Omental fat pad (tissue), 4 donors: Measurements from ENCODE around the gene FAM177B. TPM values are rescaled to one million over a fixed set of nuclear protein-coding genes. Genes with fewer than 3 reads are reported as not detected.

ENCODE experiments used
- ATAC-seq: fragments of 150-250 bp; one replicate; pipeline ENCODE4 v1.9.1; 2016; ENCODE audit warnings: mild to moderate bottlenecking, moderate library complexity; ENCODE audit not compliant: low FRiP score
- DNase-seq: peaks from one replicate; pipeline ENCODE4 v3.0.0-alpha.2; 2019; ENCODE audit warnings: low spot score
- total RNA-seq, 4 donors: library from RNA; depleted of rRNA; stranded (reverse); fragments of >200 nt; gene quantifications; one replicate each; pipeline ENCODE4 v1.1.0, GENCODE V29; 2016
- TF ChIP-seq, protein P1 (sequence below), 3 donors: fragments of 450-650 bp; IDR thresholded peaks; one replicate each; pipeline ENCODE4 v1.5.1; 2016 to 2017; ENCODE audit warnings: antibody characterized with exemption in 3 of 3, mild to moderate bottlenecking in 3 of 3, moderate library complexity in 2 of 3

The FAM177B gene
- total RNA-seq, 4 donors from 2014 or later: 1.1 TPM; not detected in 3

DNA sequence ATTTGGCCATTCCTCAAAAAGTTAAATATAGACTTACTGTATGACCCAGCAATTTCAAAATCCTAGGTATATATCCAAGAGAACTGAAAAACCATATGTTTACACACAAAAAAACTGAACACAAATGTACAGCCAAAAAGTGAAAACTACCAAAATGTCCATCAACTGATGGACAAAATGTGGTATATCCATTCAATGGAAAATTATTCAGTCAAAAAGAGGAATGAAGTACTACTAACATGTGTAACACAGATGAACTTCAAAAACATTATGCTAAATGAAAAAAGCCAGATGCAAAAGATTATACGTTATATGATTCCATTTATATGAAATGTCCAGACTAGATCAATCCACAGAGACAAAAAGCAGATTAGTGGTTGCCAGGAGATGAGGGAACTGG lies 32.7 kb upstream of the FAM177B start:
- TF ChIP-seq, protein P1, sequence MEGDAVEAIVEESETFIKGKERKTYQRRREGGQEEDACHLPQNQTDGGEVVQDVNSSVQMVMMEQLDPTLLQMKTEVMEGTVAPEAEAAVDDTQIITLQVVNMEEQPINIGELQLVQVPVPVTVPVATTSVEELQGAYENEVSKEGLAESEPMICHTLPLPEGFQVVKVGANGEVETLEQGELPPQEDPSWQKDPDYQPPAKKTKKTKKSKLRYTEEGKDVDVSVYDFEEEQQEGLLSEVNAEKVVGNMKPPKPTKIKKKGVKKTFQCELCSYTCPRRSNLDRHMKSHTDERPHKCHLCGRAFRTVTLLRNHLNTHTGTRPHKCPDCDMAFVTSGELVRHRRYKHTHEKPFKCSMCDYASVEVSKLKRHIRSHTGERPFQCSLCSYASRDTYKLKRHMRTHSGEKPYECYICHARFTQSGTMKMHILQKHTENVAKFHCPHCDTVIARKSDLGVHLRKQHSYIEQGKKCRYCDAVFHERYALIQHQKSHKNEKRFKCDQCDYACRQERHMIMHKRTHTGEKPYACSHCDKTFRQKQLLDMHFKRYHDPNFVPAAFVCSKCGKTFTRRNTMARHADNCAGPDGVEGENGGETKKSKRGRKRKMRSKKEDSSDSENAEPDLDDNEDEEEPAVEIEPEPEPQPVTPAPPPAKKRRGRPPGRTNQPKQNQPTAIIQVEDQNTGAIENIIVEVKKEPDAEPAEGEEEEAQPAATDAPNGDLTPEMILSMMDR (IDR thresholded peaks at IDR 0.05): no peak
- ATAC-seq: no peak
- no peak for DNase-seq

DNA sequence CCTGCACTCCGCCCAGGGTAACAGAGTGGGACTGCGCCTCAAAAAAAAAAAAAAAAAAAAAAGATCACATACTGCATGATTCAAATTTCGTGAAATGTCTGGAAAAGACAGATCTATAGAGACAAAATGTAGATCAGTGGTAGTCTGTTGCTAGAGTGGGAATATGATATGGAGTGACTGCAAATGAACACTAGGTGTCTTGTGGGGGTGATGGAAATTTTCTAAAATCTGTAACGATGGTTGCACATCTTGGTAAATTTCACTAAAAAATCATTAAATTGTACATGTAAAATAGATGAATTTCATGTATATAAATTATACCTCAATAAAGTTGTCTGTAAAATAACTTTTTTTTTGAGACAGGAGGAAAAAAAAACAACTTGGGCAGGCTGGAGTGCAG lies 30.2 kb upstream of the FAM177B start:
- TF ChIP-seq, protein P1 (IDR thresholded peaks at IDR 0.05): no peak
- ATAC-seq: no peak
- no peak for DNase-seq

DNA sequence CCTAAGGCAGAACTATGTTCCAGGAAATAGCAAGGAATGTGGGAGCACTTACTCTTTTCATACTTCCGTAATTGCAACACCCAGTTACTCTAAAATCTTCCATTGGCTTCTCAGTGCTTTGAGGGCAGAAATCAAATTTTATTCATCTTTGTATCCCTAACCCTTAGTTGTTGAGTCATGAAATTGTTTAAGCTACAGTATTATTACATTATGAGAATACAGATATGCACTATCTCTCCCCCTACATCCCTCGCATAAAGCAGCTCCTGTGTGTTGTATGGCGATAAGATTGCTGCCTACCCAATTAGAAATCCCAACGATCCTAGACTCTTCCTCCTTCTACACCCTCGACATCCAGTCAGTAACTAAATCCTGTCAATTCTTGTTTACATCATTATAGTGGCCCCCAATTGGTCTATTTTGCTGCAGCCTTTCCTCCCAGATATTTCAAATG lies 27.3 kb upstream of the FAM177B start:
- DNase-seq (no peak), ATAC-seq (no peak)
- TF ChIP-seq, protein P1 (IDR thresholded peaks at IDR 0.05): no peak

DNA sequence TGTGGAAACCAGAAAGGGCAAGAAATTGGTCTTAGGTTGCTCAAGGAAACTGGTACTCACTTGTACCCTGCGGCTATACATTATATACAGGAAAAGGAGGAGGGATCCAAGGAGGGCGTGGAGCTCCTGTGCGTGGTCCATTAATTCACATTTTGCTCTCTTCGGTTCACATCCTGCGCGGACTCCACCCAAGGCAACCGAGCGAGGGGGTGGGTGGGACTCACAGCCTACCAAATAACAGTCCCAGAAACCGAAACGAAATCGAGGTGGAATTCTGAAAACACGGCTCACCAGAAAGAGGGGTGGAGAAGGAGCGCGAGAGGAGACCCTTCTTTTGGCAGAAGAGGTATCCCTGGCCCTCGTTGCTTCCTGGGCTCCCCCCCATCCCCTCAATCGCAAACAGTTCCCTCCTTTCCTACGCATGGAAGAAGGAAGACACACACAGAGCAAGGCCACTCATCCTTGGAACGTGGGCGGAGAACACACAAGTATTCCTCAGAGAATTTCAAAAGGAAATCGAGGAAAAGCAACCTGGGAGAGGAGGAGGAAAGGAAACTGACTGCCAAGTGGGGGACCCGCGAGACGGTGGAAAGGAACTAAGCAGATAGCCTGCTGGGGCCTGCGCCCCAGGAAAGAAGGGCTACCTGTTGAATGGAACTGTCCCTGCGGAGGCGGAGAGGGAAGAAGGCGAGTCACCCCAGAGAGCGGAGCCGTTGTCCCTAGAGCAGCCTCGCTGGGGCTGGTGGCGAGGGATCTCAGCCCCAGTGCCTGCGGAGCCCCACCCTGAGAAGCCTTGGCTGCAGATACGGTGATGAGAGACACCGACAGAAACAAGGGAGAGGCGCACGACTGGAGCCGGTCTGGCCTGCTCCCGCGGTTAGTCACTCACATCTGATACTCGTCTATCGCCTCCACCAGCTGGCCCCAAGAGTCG lies 25.4 kb upstream of the FAM177B start:
- no peak for DNase-seq
- TF ChIP-seq, protein P1 (IDR thresholded peaks at IDR 0.05): no peak
- ATAC-seq: peak; percentile 31

DNA sequence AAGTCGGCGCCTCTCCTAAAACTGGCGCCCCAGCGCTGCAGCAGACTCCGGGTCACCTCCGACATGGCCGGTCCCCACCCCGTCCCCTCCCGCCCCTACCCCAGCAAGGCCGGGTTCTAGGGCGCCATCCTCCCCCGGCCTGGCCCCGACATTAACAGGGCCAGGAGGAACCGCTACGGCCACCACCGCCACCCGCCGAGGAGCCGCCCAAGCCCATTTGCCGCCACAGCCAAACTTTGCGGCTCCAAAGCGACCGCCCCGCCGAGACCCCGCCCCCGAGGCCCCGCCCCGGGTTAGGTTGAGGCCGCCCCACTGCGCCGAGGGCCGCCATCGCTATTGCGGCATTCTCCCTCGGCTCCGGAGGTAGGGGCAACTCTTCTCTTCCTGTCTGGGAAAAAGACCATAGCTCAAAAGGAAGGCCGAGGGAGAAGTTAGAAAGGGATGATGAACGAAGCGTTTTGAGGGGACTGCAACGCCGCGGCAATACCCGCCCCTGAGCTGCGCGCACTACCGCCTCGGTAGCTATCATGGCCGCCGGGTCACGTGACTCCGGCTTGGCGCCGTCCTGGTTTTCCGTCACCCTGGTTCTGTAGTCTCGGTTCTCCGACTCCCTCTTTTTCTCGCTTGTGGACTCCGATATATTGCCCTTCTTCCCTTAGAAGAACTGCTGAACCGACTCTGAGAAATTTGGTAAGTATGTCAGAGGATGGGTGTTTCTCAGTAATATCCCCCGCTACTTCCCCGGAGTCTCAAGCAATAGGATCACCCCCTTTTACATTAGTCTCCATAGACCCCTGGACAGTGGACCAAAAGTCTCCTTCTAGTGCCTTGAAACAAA lies 24.5 kb upstream of the FAM177B start, which contains the start of the genes AIDA and BROX:
TSS of gene AIDA (minus strand) at position 239 of the 838 bp plus-strand sequence. CDS start at position 65, 174 bp downstream.
TSS of gene BROX (plus strand) at position 312 of the 838 bp plus-strand sequence. CDS start 3,136 bp downstream, outside the sequence.
- ATAC-seq: peak; percentile 87
- peak; percentile 88 for DNase-seq
- TF ChIP-seq, protein P1 (IDR thresholded peaks at IDR 0.05): no peak

DNA sequence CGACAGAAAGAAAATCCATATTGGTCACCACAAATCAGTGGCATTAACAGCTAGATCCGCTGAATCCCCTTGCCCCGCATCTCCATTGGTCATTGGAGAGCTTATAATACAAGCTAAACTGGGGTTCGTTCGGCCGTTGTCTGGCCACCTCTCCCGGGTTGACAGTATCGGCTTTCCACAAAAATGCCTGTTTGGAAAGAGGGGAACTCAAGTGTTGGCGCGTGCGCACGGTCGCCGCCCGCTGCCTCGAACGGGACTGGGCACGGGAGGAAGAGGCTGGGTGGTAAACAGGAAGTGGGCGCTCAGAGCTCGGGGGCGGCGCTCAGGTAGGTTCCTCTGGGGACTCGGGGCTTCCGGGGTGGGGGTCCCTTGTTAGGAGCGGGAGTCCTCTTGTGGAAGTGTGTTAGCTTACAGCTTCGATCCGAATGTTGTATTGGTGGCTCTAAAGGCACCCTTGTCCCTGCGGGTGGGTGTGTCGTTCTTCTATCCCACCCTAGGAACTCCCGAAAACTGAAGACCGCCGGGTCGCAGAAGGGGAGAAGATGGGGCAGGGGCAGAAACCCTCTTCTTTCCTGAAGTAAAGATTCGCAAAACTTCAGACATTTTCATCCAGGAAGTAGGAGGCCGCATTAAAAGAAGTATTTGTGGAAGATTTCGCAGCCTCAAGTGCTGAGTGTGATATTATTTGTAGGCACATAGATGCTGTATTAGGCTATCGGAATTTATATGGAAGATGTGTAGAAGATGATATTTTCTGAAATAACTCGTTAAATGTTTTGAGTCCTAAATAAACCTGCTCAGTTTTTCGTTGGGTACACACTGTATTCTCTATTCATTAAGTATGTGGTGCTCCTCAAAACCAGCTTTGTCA lies 23.7 kb upstream of the FAM177B start:
- DNase-seq (peak; percentile 58), ATAC-seq (peak; percentile 87)
- TF ChIP-seq, protein P1 (IDR thresholded peaks at IDR 0.05): no peak
